ENCODE measurements around the gene PAX6.

DNA sequence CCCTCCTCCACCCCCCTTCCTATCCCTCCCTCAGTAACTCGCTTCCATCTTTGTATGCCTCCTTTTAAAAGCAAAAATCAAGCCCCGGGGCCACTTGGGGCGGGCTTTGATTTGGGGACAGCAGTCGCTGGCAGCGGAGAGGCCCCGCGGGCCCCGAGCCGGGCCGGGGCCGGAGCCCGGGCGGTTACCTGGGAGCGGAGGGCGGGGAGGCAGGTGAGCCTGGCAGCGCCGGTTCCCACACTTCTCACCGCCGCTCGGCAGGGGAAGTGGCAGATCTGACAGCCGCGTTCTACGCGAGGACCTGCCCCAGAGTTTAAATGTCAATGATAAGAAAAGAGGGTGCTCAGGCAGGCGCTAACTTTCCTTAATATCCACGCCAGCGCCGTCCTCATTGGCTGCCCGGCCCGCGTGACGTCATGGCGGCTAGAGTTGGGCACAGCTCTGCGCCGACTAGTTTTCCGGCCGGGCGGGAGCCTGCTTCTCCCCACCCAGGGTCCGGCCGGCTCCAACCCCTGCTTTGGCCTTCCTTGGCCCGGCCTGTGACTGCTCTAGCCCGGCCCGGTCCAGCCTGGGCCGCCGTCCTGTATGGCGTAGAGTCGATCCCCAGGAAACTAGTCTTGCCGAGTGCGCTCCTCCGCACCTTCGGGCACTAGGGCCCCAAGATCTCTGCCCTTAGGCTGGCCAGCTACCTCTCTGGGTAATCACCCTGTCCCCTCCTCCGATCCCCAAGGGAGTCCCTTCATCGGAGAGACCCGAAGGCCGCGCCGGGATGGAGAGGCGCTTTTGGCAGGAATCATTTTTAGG is 6.7 kb upstream of the PAX6 start:
- TF ChIP-seq, protein P1, sequence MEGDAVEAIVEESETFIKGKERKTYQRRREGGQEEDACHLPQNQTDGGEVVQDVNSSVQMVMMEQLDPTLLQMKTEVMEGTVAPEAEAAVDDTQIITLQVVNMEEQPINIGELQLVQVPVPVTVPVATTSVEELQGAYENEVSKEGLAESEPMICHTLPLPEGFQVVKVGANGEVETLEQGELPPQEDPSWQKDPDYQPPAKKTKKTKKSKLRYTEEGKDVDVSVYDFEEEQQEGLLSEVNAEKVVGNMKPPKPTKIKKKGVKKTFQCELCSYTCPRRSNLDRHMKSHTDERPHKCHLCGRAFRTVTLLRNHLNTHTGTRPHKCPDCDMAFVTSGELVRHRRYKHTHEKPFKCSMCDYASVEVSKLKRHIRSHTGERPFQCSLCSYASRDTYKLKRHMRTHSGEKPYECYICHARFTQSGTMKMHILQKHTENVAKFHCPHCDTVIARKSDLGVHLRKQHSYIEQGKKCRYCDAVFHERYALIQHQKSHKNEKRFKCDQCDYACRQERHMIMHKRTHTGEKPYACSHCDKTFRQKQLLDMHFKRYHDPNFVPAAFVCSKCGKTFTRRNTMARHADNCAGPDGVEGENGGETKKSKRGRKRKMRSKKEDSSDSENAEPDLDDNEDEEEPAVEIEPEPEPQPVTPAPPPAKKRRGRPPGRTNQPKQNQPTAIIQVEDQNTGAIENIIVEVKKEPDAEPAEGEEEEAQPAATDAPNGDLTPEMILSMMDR (optimal IDR thresholded peaks at IDR 0.05 in 1 of 3, IDR thresholded peaks at IDR 0.05 in 1 of 3, conservative IDR thresholded peaks at IDR 0.05 in 1 of 3; ENCODE audit: extremely low read depth in 1 of 3, insufficient read depth in 2 of 3, low read length in 3 of 3): no peak
- peak; percentile 79 for TF ChIP-seq EZH2 (IDR thresholded peaks at IDR 0.05; ENCODE audit: low read length)

Measured in keratinocyte (primary cell).